Measurements from ENCODE around the gene RBM17. TPM values are rescaled to one million over a fixed set of nuclear protein-coding genes. Genes with fewer than 3 reads are reported as not detected.

The RBM17 gene
- total and polyA plus RNA-seq, 2 of the 13 experiments (the other 11 are each of a cell fraction or from before 2014, with no cell fraction given) = 30.7 to 77.5 TPM

DNA sequence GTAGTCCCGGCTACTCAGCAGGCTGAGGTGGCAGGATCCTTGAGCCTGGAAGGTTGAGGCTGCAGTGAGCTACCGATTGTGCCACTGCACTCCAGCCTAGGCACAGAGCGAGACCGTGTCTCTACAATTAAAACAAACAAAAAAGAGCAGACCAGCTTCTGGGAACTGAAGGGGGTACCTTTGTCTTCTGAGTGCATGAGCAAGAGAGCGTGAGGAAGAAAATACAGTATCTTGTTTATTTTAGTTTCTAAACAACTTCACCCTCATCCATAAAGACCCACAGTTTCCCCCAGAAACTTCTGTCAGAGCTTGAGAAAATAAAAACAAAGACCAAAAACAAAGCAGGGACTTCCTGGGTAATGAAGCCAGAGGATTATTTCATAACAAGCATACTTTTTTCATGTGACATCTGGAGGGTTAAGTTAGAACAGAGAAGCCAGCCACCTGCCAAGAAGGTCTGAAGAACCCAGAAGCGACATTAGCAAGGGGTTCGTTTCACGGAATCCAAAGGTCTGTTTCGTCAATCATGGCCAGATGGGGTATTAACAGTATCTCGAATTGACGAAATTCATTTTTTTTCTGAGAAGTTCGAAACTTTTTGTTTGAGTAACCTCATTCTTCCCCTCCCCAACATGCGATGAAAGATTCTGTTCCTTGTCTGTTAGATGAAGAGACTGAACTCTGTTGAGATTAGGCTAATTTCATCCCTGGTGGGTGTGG lies 16.5 kb upstream of the RBM17 start:
- Histone ChIP-seq H3K79me2 (ENCODE audit: insufficient read depth, low read length) (no peaks in the 10 kb centered on the region), H3K4me2 (ENCODE audit: low read depth, low read length) (no peak overlapping the region), H3K9ac (ENCODE audit: insufficient read depth, low read depth, low read length) (no peak overlapping the region), H3K27ac (ENCODE audit: extremely low read length, insufficient read depth, low read length) (no peak overlapping the region), H3K4me3 (replicated peaks in 1 of 3; ENCODE audit: insufficient read depth in 1 of 3, low read depth in 2 of 3, low read length in 3 of 3) (no peak overlapping the region), H3K27me3 (ENCODE audit: control insufficient read depth in 1 of 2, insufficient read depth in 2 of 2, low read length in 2 of 2) (peaks cover 9 to 53% of the 10 kb centered on the region in 2 experiments; a peak in 4 of 5 replicates), H4K20me1 (ENCODE audit: insufficient read depth, low read length) (no peaks in the 10 kb centered on the region), H3K36me3 (replicated peaks in 1 of 2; ENCODE audit: control insufficient read depth in 1 of 2, insufficient read depth in 2 of 2, low read length in 2 of 2) (no peaks in the 10 kb centered on the region), H2AFZ (ENCODE audit: low read length) (no peak overlapping the region), H3K9me3 (ENCODE audit: low read length) (no peaks in the 10 kb centered on the region), H3K4me1 (ENCODE audit: insufficient read depth, low read length) (no peaks in the 10 kb centered on the region)
- CTCF ChIA-PET (ENCODE audit: low intra/inter-chr PET ratio, low total read pairs) = no interaction called here
- TF ChIP-seq, protein P1, sequence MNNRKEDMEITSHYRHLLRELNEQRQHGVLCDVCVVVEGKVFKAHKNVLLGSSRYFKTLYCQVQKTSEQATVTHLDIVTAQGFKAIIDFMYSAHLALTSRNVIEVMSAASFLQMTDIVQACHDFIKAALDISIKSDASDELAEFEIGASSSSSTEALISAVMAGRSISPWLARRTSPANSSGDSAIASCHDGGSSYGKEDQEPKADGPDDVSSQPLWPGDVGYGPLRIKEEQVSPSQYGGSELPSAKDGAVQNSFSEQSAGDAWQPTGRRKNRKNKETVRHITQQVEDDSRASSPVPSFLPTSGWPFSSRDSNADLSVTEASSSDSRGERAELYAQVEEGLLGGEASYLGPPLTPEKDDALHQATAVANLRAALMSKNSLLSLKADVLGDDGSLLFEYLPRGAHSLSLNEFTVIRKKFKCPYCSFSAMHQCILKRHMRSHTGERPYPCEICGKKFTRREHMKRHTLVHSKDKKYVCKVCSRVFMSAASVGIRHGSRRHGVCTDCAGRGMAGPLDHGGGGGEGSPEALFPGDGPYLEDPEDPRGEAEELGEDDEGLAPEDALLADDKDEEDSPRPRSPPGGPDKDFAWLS (CRISPR knock-in tag; IDR thresholded peaks at IDR 0.05; ENCODE audit: borderline replicate concordance) = no peak
- FAIRE-seq (no peak), DNase-seq (ENCODE audit: low spot score) (no peak), ATAC-seq (no peak)
- in situ Hi-C loops (cut with HindIII; ENCODE audit: extremely low pct_ligation_motif_present, low pct_unique_long_range_greater_than_20kb) = no loop called here
- POLR2A ChIA-PET = no interaction called here
- no TSS peak for BruUV-seq (replicated peaks)
- intact Hi-C loops (cut with micrococcal nuclease; ENCODE audit: unreplicated experiment) = no loop called here
- 24% methylated on average over 13 of the region's 13 CpGs for WGBS (ENCODE audit: low lambda C conversion rate)

DNA sequence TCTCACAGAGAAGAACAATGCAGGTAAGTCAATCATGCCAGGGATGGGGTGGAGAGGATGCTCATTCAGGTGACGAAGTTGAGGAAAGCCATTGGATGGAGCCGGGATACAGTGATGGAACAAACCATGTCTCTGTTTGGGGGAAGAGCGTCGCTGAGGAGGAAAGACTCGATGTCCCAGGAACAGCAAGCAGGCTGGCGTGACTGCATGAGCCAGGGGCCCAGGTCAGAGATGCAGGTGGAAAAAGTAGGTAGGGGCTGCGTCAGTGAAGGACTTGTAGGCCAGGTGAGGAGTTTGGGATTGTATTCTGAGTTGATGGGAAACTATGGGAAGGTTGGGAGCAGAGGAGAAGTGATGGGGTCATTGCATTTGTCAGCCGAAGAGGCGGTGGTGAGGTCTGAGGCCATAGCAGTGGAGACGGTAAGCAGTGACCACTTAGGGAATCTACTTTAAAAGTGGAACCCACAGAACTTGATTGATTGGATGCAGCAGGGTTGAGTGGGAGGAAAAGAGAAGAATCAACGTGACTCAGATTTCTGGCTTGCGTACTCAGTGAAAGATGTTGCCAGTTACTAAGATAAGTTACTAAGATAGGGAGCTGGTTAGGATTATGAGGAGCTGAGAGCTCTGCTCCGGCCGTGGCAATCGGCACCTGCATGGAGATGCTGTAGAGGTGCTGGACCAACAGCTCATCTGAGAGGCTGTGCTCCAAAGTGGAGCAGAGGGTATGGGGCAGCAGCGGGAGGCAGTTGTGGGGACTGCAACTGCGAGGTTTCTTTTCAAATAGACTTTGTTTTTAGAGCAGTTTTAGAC lies 14.1 kb upstream of the RBM17 start:
- ATAC-seq = peak; percentile 42; the same call in 2 of the 3 replicates

More for the DNA sequence above, 14.1 kb upstream of the RBM17 start:
- intact Hi-C loops (cut with micrococcal nuclease; ENCODE audit: unreplicated experiment) = no loop called here
- Histone ChIP-seq H3K27me3 (ENCODE audit: control insufficient read depth in 1 of 2, insufficient read depth in 2 of 2, low read length in 2 of 2) (peaks cover 3 to 47% of the 10 kb centered on the region in 2 experiments; a peak in 4 of 5 replicates), H3K4me2 (ENCODE audit: low read depth, low read length) (no peak overlapping the region), H4K20me1 (ENCODE audit: insufficient read depth, low read length) (no peaks in the 10 kb centered on the region), H3K4me3 (replicated peaks in 1 of 3; ENCODE audit: insufficient read depth in 1 of 3, low read depth in 2 of 3, low read length in 3 of 3) (no peak overlapping the region), H2AFZ (ENCODE audit: low read length) (no peak overlapping the region), H3K9me3 (ENCODE audit: low read length) (no peaks in the 10 kb centered on the region), H3K4me1 (ENCODE audit: insufficient read depth, low read length) (no peaks in the 10 kb centered on the region; the same call in 1 of the 2 replicates), H3K9ac (ENCODE audit: insufficient read depth, low read depth, low read length) (no peak overlapping the region), H3K27ac (ENCODE audit: extremely low read length, insufficient read depth, low read length) (no peak overlapping the region), H3K36me3 (replicated peaks in 1 of 2; ENCODE audit: control insufficient read depth in 1 of 2, insufficient read depth in 2 of 2, low read length in 2 of 2) (no peaks in the 10 kb centered on the region), H3K79me2 (ENCODE audit: insufficient read depth, low read length) (no peaks in the 10 kb centered on the region)
- in situ Hi-C loops (cut with HindIII; ENCODE audit: extremely low pct_ligation_motif_present, low pct_unique_long_range_greater_than_20kb) = no loop called here
- FAIRE-seq = no peak
- no peak for DNase-seq (ENCODE audit: low spot score)
- no TSS peak for BruUV-seq (replicated peaks)
- ChIA-PET CTCF (ENCODE audit: low intra/inter-chr PET ratio, low total read pairs) (no interaction called here), POLR2A (no interaction called here)
- WGBS (ENCODE audit: low lambda C conversion rate) = 35% methylated on average over 16 of the region's 17 CpGs
- TF ChIP-seq NAIF1 (CRISPR knock-in tag; IDR thresholded peaks at IDR 0.05; ENCODE audit: borderline replicate concordance) (no peak), ZNF878 (CRISPR knock-in tag; IDR thresholded peaks at IDR 0.05) (no peak)

Data from HepG2 (cell line).